DOHH2 (cell line): ENCODE data around the gene SLC30A1.

Experiments used
- H3F3A ChIP-seq: fragments of 200-600 bp; sonication (generic), shearing (Covaris generic); 2 replicates; pipeline ENCODE4 v1.6.0; 2016; ENCODE audit warnings: antibody characterized with exemption, mild to moderate bottlenecking; ENCODE audit not compliant: control insufficient read depth, insufficient read depth
- H3K27ac ChIP-seq: fragments of 200-600 bp; sonication (generic); 2 replicates; pipeline ENCODE4 v1.5.1; 2014; ENCODE audit warnings: low read depth, mild to moderate bottlenecking, low read length, moderate library complexity
- H3K27me3 ChIP-seq: fragments of 200-600 bp; sonication (generic); 2 replicates; pipeline ENCODE4 v1.6.1; 2014; ENCODE audit warnings: mild to moderate bottlenecking, low read length, mixed read lengths; ENCODE audit not compliant: control insufficient read depth
- H3K36me3 ChIP-seq: fragments of 200-600 bp; sonication (generic); 2 replicates; pipeline ENCODE4 v1.6.1; 2014; ENCODE audit warnings: mild to moderate bottlenecking, low read length, moderate library complexity, mixed read lengths; ENCODE audit not compliant: control insufficient read depth
- H3K4me1 ChIP-seq: fragments of 200-600 bp; sonication (generic); 2 replicates; pipeline ENCODE4 v1.6.1; 2014; ENCODE audit warnings: mild to moderate bottlenecking, low read length, mixed read lengths; ENCODE audit not compliant: control insufficient read depth
- H3K4me2 ChIP-seq: fragments of 200-600 bp; sonication (generic); 2 replicates; pipeline ENCODE4 v1.6.0; 2014; ENCODE audit warnings: mild to moderate bottlenecking, low read length, moderate library complexity
- H3K4me3 ChIP-seq: fragments of 200-600 bp; sonication (generic); 2 replicates; pipeline ENCODE4 v1.5.1; 2014; ENCODE audit warnings: mild to moderate bottlenecking, low read length, mixed read lengths
- H3K79me2 ChIP-seq: fragments of 200-600 bp; sonication (generic); 2 replicates; pipeline ENCODE4 v1.6.1; 2014; ENCODE audit warnings: mild to moderate bottlenecking, low read length, mixed read lengths; ENCODE audit not compliant: control insufficient read depth
- H3K9me2 ChIP-seq: fragments of 200-600 bp; sonication (generic); replicated peaks from 2 replicates; pipeline ENCODE4 v1.6.1; 2014; ENCODE audit warnings: mild to moderate bottlenecking, low read length, mixed read lengths; ENCODE audit not compliant: control insufficient read depth
- H3K9me3 ChIP-seq: fragments of 200-600 bp; sonication (generic); 2 replicates; pipeline ENCODE4 v1.6.1; 2014; ENCODE audit warnings: antibody characterized with exemption, low read length, mixed read lengths; ENCODE audit not compliant: control insufficient read depth, insufficient read depth
- H4K20me1 ChIP-seq: fragments of 200-600 bp; sonication (generic); 2 replicates; pipeline ENCODE4 v1.6.0; 2014; ENCODE audit warnings: low read depth, mild to moderate bottlenecking, antibody characterized with exemption, low read length, moderate library complexity; ENCODE audit not compliant: control insufficient read depth, insufficient read depth
- EZH2phosphoT487 ChIP-seq: fragments of 200-600 bp; sonication (generic); IDR thresholded peaks from 2 replicates; pipeline ENCODE4 v1.6.1; 2017; ENCODE audit warnings: borderline replicate concordance, mild to moderate bottlenecking, antibody characterized with exemption, low read length, moderate library complexity, mixed read lengths
- TF ChIP-seq, protein P1 (sequence below): fragments of 200-600 bp; sonication (generic); IDR thresholded peaks from one replicate; pipeline ENCODE4 v1.5.1; 2014; ENCODE audit warnings: antibody characterized with exemption, mild to moderate bottlenecking, low read depth, low read length; ENCODE audit not compliant: poor library complexity, severe bottlenecking

Gene SLC30A1

DNA sequence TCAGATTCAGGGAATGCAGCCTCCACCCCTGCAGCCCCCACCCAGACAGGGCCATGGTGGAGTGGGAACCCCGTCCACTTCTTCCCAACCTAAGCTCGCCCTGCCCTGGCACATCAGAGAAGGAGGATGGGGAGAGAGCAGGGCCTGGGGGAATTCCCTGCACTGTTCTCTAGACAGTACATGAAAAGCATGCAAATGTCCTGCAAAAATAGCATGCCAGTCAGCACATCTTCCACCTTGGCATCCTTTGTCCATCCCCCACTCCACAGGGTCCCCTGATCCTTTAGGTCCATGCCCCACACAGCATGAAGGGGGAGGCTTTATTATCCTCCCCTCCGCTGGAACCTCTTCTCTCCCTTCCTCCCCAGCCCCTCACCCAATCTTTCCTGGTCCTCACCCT lies 52.0 kb downstream of the SLC30A1 start:
- Histone ChIP-seq H3K36me3 (no peaks in the 10 kb centered on the region), H3K4me2 (no peak overlapping the region)

DNA sequence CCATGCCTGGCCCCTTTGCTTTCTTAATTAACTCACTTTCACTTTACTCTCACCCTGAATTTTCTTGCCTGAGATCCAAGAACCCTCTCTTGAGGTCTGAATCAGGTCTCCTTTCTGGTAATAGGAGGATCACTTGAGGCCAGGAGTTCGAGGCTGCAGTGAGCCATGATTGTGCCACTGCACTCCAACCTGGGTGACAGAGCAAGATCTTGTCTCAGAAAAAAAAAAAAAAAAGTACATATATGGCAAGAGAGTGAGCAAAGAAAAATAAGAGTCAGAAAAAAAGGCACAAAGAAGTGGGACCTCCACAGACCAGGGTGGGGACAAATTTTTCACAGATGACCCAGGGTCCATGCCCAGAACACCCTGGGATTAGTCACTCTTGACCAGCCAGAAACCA lies 52.9 kb downstream of the SLC30A1 start:
- H3K4me1 ChIP-seq: no peaks in the 10 kb centered on the region

More for the DNA sequence above, 52.0 kb downstream of the SLC30A1 start:
- H3F3A ChIP-seq: no peaks in the 10 kb centered on the region
- H3K79me2 ChIP-seq: no peaks in the 10 kb centered on the region
- no peaks in the 10 kb centered on the region for H3K9me3 ChIP-seq
- no peaks in the 10 kb centered on the region for H4K20me1 ChIP-seq
- no peaks in the 10 kb centered on the region for H3K9me2 ChIP-seq
- no peak overlapping the region for H3K4me3 ChIP-seq
- H3K4me1 ChIP-seq: no peaks in the 10 kb centered on the region
- 0 out of 2 replicates have a peak, but pooled peaks cover 3% of the 10 kb centered on the region for H3K27me3 ChIP-seq
- TF ChIP-seq EZH2phosphoT487: no peak
- TF ChIP-seq, protein P1, sequence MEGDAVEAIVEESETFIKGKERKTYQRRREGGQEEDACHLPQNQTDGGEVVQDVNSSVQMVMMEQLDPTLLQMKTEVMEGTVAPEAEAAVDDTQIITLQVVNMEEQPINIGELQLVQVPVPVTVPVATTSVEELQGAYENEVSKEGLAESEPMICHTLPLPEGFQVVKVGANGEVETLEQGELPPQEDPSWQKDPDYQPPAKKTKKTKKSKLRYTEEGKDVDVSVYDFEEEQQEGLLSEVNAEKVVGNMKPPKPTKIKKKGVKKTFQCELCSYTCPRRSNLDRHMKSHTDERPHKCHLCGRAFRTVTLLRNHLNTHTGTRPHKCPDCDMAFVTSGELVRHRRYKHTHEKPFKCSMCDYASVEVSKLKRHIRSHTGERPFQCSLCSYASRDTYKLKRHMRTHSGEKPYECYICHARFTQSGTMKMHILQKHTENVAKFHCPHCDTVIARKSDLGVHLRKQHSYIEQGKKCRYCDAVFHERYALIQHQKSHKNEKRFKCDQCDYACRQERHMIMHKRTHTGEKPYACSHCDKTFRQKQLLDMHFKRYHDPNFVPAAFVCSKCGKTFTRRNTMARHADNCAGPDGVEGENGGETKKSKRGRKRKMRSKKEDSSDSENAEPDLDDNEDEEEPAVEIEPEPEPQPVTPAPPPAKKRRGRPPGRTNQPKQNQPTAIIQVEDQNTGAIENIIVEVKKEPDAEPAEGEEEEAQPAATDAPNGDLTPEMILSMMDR: no peak
- H3K27ac ChIP-seq: no peak overlapping the region

DNA sequence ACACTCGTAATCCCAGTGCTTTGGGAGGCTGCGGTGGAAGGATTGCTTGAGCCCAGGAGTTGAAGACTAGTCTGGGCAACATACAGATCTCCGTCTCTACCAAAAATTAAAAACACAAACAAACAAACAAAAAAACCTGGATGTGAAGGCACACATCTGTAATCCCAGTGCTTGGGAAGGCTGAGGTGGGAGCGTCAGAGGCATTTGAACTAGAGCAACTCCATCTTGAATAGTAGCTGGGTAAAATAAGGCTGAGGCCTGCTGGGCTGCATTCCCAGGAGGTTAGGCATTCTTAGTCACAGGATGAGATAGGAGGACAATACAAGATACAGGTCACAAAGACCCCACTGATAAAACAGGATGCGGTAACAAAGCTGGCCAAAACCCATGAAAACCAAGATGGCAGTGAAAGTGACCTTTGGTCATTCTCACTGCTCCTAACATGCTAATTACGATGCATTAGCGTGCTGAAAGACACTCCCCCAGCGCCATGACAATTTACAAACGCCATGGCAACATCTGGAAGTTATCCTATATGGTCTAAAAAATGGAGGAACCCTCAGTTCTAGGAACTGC lies 53.8 kb downstream of the SLC30A1 start:
- H3K9me2 ChIP-seq: no peaks in the 10 kb centered on the region
- no peak overlapping the region for H3K27ac ChIP-seq
- H3K27me3 ChIP-seq: peaks cover 7% of the 10 kb centered on the region; the same call in 1 of the 2 replicates
- H4K20me1 ChIP-seq: no peaks in the 10 kb centered on the region
- no peaks in the 10 kb centered on the region for H3K4me1 ChIP-seq
- H3K79me2 ChIP-seq: no peaks in the 10 kb centered on the region
- H3K4me3 ChIP-seq: no peak overlapping the region
- TF ChIP-seq, protein P1: no peak
- TF ChIP-seq EZH2phosphoT487: no peak
- H3F3A ChIP-seq: no peaks in the 10 kb centered on the region
- H3K4me2 ChIP-seq: no peak overlapping the region
- H3K9me3 ChIP-seq: no peaks in the 10 kb centered on the region
- no peaks in the 10 kb centered on the region for H3K36me3 ChIP-seq

More for the DNA sequence above, 52.9 kb downstream of the SLC30A1 start:
- Histone ChIP-seq H3F3A (no peaks in the 10 kb centered on the region), H3K27me3 (peaks cover 5% of the 10 kb centered on the region; the same call in 1 of the 2 replicates), H3K36me3 (no peaks in the 10 kb centered on the region), H3K4me2 (no peak overlapping the region), H3K9me2 (no peaks in the 10 kb centered on the region), H3K79me2 (no peaks in the 10 kb centered on the region), H4K20me1 (no peaks in the 10 kb centered on the region), H3K9me3 (no peaks in the 10 kb centered on the region), H3K4me3 (no peak overlapping the region), H3K27ac (no peak overlapping the region)
- no peak for TF ChIP-seq EZH2phosphoT487
- TF ChIP-seq, protein P1: no peak
